DMS79 treated with DMSO at 0.1 percent for 48 hours (cell line): ENCODE data around the gene NBAS.
A peak's percentile ranks its signal among the peaks of the same experiment; 100 is the strongest.
"Not testable (repeated sequence)": the region's sequence is repeated elsewhere in the genome, so short reads cannot be mapped to it uniquely, and the experiment has no call there.

Source experiments
- DNase-seq: peaks from one replicate; lab custom pipeline; 2025; lab: John Stamatoyannopoulos, UW

NBAS gene

DNA sequence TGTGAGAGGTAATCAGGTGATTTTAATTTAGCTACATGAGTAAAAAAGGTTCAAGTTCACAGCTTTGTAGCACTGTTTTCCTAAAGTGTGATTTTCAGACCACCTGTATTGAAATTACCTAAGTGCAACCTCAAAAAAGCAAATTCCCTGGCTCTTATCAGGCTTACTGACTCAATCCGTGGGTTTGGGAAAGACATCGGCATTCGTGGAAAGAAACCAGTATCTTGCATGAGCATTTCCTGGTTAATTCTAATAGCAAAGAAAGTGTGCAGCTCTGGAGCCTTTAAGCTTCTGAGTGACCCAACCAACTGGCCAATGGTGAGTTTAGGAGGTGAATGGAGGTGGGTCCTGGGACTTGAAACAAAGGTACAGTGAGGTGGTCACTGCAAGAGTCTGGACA is 300.9 kb downstream of the NBAS start:
- no peak for DNase-seq

GRCh38 chr2:15259356-15259756 is 301.8 kb downstream of the NBAS start:
- DNase-seq: peak; percentile 41

GRCh38 chr2:15258385-15258784 is 302.7 kb downstream of the NBAS start:
- not testable (repeated sequence) for DNase-seq

GRCh38 chr2:15253835-15254286 is 307.3 kb downstream of the NBAS start:
- no peak for DNase-seq

DNA sequence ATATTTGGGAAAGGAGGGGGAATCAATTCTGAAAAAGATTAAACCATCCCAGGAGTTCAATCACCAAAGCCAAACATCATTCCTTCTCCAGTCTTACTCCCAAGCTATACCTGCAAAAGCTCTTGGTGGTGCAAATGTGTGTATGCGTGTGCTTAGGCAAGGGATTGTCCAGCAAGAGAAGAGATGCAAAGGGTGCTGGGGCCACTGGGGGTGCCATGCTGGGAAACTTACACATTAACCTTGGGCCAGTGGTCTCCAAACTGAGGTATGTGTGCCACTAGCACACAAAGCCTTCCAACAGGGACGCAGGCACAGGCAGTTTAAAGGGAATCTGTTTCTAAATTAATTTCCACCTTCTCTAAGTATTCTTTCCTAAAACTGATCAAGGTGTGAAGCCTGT is 307.9 kb downstream of the NBAS start:
- no peak for DNase-seq

GRCh38 chr2:15251753-15252152 is 309.4 kb downstream of the NBAS start:
- DNase-seq: no peak

DNA sequence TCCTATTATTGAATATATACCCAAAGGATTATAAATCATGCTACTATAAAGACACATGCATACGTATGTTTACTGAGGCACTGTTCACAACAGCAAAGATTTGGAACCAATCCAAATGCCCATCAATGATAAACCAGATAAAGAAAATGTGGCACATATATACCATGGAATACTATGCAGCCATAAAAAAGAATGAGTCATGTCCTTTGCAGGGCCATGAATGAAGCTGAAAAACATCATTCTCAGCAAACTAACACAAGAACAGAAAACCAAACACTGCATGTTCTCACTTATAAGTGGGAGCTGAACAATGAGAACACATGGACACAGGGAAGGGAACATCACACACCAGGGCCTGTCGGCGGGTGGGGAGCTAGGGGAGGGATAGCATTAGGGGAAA is 310.2 kb downstream of the NBAS start:
- DNase-seq: not testable (repeated sequence)

DNA sequence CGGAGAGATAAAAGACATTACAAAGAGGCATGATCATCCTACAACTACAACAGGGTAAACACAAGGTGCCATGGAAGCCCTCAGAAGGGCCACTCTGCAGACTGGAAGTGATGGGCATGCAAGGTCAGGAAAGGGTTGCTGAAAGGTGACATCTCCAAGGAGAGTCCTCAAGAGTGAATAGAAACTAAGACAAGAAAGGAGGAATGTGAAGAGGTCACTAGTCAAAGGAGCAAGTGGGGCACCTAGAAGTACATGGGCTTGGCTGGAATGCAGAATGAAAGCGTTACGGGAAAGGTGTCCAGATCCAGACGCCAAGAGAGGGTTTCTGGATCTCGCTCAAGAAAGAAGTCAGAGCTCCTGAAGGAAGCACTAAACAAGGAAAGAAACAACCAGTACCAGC is 314.3 kb downstream of the NBAS start:
- no peak for DNase-seq

DNA sequence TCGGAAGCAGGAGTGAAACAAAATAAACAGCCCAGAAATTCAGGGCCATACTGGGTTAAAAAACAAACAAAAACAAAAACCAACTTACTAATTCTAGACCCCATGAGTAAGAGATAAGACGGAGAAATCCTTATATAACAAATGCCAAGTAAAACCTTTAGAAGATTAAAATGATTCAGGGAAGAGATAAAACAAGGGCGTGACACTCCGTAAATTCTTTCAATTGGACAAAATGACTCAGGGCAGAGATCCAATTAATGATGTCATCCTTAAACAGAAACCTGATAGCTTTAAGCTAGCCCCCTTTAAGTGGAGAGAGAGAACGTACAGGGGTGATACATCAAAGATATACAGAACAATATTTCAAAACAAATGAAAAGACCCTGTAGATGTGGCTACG is 317.4 kb downstream of the NBAS start:
- DNase-seq: peak; percentile 11

GRCh38 chr2:15242936-15243461 is 318.1 kb downstream of the NBAS start:
- DNase-seq: no peak

GRCh38 chr2:15241929-15242328 is 319.2 kb downstream of the NBAS start:
- DNase-seq: no peak

- DNase-seq: no peak
Observed at GRCh38 chr2:15241201-15241600, 319.9 kb downstream of the NBAS start.

GRCh38 chr2:15238028-15238427 is 323.1 kb downstream of the NBAS start:
- DNase-seq: no peak

- DNase-seq: no peak
Observed at GRCh38 chr2:15230599-15231192, 330.4 kb downstream of the NBAS start.

DNA sequence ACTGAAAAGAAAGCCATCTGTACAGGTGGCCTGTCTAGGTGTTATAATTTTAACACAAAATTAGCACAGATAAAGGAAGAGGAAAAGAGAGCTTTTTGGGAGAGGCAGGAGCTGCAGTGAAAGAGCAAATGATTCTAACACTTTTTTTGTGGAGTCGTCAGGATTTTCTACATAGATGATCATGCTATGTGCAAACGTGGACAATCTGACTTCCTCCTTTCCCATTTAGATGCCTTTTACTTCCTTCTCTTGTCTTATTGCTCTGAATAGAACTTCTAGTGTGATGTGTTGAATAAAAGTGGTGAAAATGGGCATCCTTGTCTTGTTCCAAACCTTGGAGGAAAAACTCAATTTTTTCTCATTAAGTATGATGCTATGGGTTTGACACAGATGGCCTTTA is 334.5 kb downstream of the NBAS start:
- no peak for DNase-seq

GRCh38 chr2:15225131-15225530 is 336.0 kb downstream of the NBAS start:
- no peak for DNase-seq

DNA sequence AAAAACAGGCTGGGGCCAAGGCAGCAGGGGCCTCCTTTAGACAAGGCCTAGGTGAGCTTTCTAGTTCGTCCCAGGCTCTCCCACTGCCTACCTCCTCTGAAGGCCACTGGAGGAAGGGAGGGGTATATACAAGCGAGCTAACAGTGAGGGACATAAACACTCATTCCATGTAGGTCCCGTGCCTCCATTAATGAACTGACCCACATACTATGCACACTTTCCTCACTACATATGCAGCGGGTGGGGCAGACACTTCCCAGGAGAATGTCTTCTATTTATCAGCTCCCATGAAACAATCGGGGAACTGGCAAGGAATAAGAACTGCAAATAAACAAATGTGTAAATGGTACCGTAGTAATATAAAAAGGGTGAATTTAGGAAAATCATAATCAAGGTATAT is 336.5 kb downstream of the NBAS start:
- no peak for DNase-seq

DNA sequence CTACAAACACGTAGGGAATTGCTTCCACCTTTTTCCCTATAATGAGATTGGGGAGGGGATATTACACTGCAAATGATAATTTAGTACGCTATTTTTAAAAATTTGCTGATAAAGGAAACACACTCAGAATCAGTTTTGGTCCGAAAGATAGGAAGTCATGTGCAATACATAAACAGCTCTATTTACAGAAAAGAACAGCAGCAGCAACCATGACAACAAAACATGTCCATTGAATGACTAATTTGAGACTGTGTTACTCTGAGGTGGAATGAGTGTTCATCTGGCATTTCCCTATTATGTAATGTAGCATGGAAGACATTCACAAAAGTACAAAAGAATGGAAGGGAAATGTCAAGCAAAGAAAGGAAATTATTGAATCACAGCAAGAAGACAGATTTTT is 337.2 kb downstream of the NBAS start:
- DNase-seq: no peak

GRCh38 chr2:15222856-15223255 is 338.3 kb downstream of the NBAS start:
- DNase-seq: no peak

GRCh38 chr2:15220603-15221002 is 340.5 kb downstream of the NBAS start:
- no peak for DNase-seq

GRCh38 chr2:15218423-15219086 is 342.6 kb downstream of the NBAS start:
- DNase-seq: no peak

DNA sequence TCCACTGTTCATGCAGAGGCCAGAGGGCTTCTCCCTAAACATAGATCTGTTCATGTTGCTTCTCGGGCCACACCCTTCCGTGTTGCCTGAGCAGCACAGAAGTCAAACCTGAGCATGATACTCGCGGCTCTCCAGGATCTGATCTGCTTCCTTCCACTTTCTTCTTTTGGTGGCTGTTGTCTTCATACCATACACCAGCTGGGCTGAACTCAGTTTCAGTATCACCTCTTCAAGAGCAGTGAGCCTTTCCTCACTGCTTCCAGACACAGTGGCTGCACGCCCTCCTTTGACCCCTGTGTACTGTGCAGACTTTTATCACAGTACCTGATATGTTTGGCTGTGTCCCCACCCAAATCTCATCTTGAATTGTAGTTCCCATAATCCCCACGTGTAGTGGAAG is 348.9 kb downstream of the NBAS start:
- no peak for DNase-seq

DNA sequence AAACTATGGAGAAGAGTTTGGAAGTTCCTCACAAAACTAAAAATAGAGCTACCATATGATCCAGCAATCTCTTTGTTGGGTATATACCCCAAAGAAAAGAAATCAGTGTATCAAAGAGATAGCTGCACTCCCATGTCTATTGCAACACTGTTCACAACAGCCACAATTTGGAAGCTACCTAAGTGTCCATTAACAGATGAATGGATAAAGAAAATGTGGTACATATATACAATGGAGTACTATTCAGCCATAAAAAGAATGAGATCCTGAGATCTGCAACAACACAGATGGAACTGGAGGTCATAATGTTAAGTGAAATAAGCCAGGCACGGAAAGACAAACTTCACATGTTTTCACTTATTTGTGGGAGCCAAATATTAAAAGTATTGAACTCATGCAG is 350.6 kb downstream of the NBAS start:
- DNase-seq: not testable (repeated sequence)

- no peak for DNase-seq
Observed at GRCh38 chr2:15206419-15206818, 354.7 kb downstream of the NBAS start.
